GM19025 (cell line): ENCODE measurements around the gene SLC25A6.
"Not testable (repeated sequence)": the region's sequence is repeated elsewhere in the genome, so short reads cannot be mapped to it uniquely, and the experiment has no call there.

ENCODE experiments used
- ATAC-seq: cut with Tn5 transposase; IDR thresholded peaks from one replicate; pipeline ENCODE4 v1.9.1; 2021; ENCODE audit warnings: mild to moderate bottlenecking, low read depth, moderate library complexity; ENCODE audit not compliant: unreplicated experiment

SLC25A6 gene

DNA sequence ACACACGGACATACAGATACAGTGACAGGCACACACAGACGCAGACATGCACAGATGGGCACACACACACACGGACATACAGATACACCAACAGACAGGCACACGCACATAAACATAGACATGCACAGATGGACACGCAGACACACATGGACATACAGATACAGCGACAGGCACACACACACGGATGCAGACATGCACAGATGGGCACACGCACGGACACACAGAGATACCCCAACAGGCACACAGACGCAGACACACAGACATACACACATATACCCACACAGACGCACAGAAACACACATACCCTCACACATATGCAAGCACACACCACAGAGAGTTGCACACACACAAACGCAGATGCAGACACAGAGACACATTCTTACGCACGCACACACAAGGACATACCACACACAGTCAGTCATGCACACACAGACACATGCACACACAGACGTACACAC, 24.4 kb upstream of the SLC25A6 start:
- ATAC-seq, result no peak

DNA sequence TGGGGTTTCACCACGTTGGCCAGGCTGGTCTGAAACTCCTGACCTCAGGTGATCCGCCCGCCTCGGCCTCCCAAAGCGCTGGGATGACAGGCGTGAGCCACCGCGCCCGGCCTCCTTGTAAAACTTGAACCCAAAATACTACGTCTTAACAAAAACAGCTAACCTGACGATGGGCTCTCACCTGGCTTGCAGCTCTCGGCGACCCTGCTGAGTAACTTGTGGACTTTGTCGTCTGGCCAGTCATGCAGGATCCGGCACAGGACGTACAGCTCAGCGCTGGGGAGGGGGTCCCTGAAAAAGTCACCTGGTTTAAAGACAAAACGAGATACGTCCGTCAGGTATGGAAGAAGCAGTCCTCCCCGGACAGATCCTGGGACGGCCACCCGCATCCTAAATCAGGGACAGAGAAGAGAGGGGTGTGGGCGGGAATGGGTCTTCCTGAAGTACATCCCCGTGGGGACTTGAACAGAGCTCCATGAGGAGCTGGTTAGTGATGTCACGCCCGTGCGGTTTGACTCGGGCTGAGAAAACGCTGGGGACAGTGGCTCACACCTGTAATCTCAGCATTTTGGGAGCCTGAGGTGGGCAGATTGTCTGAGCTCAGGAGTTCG, 20.7 kb upstream of the SLC25A6 start:
- ATAC-seq, result no peak

DNA sequence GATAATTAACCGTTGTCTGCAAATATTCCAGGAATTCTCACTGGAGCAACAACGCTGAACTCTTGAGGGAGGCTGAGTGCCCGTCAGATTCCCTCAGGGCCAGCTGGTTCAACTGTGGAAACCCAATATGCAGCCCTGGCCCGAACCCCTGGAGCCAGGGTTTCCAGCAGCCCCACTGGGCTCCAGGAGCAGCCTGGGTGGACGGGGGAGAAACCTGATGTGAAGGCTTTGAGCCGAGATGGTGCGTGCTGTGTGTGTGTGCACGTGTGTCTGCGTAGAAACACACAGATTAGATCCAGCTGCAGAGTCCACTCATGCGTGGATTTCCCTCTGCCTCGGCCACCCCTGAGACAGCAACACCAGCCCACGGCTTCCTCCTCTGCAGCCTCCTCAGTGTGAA, 19.4 kb upstream of the SLC25A6 start:
- ATAC-seq, result no peak

DNA sequence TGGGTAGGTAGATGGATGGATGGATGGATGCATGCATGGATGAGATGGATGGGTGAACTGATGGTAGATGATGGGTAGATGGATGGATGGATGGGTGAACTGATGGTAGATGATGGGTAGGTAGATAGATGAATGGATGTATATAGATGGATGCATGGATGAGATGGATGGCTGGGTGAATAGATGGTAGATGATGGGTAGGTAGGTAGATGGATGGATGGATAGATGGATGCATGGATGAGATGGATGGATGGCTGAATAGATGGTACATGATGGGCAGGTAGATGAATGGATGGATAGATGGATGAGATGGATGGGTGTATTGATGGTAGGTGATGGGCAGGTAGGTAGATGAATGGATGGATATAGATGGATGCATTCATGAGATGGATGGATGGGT, 15.1 kb upstream of the SLC25A6 start:
- no peak for ATAC-seq

DNA sequence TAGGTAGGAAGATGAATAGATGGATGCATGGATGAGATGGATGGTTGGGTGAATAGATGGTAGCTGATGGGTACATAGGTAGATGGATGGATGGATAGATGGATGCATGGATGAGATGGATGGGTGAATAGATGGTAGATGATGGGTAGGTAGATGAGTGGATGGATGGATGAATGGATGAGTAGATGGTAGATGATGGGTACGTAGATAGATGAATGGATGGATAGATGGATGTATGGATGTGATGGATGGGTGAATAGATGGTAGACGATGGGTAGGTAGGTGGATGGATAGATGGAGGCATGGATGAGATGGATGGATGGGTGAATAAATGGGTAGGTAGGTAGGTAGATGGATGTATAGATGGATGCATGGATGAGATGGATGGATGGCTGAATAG, 13.9 kb upstream of the SLC25A6 start:
- ATAC-seq, result not testable (repeated sequence)

DNA sequence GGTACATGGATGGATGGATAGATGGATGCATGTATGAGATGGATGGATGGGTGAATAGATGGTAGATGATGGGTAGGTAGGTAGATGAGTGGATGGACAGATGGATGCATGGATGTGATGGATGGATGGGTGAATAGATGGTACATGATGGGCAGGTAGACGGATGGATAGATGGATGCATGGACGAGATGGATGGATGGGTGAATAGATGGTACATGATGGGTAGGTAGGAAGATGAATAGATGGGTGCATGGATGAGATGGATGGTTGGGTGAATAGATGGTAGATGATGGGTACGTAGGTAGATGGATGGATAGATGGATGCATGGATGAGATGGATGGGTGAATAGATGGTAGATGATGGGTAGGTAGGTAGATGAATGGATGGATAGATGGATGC, 12.0 kb upstream of the SLC25A6 start:
- not testable (repeated sequence) for ATAC-seq

DNA sequence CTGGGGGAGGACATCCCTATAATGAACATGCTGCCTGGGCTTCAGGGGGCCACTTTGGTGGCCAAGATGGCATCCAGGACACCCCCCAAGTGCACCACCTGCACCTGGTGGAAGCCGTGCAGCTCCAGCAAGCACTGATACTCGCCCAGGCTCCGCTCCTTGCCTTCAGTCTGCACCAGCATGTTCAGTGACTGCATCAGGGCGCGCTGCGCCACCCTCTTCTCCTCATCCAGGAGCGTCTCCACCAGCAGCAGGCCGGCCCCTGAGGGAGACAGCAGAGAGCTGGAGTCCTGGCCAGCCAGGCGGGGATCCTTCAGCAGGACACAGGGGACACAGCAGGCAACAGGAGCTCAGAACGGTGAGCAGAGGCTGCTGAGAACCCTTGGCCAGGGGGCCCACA, 11.3 kb upstream of the SLC25A6 start:
- ATAC-seq, result no peak

DNA sequence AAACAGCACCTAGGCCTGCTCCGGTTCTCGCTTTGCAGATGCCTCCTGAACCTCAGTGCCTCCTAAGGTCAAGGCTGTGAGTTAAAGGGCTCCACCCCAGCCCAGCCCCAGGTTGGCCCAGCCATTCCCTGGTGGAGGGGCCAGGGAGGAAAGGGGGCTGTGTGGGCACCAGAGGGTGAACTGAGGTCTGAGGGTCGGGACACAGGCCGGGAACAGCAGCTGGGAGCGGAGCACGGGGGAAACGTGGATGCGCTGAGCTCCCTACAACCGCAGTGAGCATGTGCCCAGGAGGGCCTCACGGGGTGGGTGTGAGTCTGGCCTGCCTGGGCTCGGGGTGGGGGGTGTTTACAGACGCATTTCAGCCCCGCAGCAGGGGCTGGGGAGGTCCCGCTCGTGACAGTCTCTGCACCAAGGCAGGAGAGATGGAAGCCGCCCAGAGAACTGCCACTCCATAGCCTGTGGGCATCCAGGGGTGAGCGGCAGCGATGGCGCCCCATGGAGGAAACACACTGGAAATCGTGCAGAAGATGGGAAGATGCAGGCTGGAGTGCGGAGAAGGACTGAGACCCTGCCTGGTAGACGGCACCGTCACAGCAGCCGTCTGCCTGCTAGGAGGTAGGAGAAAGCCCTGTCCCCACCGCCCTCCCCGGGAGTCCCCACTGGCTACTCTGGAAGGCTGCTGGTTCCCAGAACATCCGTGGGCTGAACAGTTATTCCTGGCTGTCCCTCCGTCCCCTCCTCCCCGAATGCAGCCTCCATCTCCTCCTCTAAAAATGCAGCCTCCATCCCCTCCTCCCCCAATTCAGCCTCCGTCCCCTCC, 9.9 kb upstream of the SLC25A6 start:
- no peak for ATAC-seq

DNA sequence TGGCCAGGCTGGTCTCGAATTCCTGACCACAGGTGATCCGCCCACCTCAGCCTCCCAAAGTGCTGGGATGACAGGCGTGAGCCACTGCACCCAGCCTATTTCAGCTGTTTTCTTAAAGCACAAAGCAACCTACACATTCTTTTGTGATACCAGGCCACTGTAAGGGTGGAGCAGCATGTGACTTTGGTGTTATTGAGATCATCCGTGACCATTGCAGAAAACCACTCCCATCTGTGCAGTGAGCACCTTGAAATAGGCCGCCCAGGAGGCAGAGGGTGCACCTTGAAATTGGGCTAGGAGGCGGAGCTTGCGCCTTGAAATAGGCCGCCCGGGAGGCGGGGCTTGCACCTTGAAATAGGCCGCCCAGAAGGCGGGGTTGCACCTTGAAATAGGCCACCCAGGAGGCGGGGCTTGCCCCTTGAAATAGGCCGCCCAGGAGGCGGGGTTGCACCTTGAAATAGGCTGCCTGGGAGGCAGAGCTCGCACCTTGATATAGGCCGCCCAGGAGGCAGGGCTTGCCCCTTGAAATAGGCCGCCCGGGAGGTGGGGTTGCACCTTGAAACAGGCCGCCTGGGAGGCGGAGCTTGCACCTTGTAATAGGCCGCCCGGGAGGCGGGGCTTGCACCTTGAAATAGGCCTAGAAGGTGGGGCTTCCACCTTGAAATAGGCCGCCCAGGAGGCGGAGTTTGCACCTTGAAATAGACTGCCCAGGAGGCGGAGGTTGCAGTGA, 9.0 kb upstream of the SLC25A6 start:
- ATAC-seq, result no peak

DNA sequence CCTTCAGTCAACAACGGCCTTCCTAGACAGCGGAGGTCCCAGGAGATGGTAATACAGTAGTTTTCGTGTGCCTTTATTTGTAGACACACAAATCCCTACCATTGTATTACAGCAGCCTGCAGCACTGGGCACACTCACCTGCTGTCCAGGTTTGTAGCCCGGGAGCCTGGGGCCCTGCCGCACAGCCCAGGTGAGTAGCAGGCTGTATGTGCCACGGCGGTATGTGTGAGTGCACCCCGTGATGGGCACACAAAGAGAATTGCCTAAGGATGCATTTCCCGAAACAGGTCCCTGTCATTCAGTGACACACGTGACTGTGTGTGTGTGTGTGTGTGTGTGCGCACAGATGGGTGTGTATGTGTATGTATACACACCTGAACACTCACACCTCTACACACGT, 8.1 kb upstream of the SLC25A6 start:
- no peak for ATAC-seq

DNA sequence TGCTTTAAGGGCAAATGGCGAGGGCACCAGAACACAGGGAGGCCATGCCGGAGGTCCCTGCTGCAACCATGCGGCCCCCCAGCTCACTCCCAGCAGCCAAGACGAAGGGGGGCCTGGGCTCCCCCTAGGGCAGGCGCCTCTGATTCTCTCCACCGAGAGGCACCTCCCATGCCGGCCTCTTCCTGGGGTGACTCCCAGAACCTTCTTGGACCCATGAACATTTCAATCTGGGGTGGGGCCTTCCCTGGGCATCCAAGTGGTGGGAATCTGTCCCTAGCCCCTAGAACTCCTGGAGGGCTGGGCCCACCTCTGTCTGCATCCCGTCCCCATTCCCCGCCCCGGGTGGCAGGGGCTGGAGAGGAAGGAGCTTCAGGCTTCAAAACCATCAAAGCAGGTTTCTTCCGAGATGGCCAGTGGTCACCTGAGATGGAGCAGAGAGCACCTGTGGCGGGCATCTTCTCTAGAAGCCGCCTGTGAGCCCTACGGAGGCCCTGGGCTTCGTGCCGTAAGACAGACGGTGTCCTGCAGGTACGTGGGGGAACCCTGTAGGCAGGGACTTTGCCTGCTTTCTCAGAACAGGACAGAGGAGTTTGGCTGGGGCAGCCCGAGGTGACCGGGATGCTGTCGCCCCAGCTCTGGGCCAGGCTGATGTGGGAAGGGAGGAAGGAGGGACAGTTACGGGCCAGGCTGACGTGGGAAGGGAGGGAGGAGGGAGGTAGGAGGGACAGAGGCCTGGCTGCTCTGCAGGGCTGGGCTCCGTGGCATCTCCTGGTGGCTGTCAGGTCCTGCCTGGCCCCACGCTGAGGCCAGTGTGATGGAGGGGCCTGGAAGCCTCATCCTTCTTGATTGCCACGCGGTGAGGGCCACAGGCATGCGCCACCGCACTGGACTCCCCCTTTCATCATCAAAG, 6.8 kb upstream of the SLC25A6 start:
- no peak for ATAC-seq

DNA sequence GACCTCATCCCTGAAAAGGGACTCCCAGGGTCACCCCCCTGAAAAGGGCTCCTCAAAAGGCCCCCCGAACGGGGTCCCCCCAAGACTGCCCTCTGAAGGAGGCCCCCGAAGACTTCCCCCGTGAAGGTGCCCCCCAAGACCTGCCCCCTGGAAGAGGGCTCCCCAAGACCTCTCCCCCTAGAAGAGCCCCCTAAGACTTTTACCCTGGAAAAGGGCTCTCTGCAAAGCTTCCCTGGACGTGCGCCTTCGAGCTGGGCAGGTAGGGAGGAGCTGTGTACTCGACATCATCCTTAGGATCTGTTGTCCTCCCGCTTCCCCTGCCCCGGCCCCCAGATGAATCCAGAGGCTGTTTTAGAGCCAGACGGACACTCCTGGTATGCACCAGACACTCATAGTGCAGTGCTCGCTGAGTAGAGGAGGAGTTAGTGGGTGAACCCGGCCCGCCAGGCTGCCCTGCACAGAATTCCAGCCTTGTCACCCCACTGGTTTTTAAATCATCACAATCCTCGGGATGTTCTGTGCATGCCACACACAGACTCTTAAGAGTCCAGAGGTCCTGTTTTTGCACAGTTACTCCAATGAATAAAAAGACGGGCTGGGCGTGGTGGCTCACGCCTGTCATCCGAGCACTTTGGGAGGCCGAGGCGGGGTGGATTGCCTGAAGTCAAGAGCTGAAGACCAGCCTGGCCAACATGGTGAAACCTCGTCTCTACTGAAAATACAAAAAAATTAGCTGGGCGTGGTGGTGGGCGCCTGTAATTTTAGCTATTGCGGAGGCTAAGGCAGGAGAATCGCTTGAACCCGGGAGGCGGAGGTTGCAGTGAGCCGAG, 5.7 kb upstream of the SLC25A6 start:
- no peak for ATAC-seq

DNA sequence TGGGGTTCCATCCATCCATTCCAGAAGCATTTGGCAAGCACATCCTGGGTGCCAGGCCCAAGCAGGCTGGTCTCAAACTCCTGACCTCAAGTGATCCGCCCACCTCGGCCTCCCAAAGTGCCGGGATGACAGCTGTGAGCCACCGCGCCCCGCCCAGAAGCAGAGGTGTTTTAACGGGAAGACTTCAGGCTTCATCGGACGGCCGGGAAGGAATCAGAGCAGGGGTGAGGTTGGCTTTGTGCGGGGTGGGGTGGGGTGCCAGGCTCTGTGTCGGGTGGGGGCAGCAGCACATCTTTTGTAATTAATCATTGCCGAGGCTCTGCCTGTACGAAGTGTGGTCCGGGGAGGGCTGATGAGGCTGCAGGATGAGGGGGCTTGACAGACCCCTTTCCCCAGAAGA, 5.1 kb upstream of the SLC25A6 start:
- ATAC-seq, result no peak

DNA sequence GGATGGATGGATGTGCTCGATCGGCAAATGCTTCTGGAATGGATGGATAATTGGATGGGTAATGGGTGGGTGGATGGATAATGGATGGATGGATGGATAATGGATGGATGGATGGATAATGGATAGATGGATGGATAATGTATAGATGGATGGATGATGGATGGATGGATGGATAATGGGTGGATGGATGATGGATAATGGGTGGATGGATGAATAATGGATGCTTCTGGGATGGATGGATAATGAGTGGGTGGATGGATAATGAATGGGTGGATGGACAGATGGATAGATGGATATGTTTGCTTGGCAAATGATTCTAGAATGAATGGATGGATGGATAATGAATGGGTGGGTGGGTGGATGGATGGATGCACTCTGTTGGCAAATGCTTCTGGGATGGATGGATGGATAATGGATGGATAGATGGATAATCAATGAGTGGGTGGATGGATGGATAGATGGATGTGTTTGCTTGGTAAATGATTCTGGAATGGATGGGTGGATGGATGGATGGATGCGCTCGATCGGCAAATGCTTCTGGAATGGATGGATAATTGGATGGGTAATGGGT, 3.8 kb upstream of the SLC25A6 start:
- ATAC-seq, result no peak

DNA sequence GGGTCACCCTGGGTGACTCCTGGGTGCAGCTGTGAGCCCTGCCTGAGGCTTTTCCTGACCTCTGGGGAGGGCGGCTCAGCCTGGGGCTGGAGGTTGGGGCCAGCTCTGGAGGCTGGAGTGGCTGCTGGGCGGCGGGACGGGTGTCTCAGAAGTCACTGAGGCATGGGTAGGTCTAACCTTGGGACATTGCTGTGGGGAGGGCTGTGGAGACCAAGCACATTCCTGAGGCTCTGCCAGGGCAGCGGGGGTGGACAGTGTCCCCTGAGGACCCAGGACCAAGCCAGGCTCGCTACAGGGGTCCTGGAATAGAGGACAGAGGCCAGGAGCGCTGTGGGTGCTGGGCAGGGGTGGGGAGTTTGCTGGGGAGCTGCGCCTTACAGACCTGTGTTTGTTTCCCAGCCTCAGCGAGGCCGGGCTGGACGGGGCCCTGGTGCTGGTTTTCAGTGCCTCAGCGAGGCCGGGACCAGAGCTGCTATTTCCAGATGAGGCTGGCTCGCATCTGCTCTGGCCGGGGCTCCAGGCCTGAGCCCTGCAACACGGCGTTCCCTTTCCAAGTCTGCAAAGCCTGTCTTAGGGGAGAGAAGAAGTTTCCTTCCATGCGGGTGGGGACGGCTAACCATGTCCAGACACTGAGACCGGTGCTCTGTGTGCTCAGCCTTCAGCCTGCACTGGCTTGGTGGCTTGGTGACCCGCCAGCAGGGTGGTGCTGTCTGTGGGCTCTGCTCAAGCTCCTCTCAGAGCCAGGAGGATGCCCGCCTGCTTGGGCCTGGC, 3.0 kb upstream of the SLC25A6 start:
- no peak for ATAC-seq

DNA sequence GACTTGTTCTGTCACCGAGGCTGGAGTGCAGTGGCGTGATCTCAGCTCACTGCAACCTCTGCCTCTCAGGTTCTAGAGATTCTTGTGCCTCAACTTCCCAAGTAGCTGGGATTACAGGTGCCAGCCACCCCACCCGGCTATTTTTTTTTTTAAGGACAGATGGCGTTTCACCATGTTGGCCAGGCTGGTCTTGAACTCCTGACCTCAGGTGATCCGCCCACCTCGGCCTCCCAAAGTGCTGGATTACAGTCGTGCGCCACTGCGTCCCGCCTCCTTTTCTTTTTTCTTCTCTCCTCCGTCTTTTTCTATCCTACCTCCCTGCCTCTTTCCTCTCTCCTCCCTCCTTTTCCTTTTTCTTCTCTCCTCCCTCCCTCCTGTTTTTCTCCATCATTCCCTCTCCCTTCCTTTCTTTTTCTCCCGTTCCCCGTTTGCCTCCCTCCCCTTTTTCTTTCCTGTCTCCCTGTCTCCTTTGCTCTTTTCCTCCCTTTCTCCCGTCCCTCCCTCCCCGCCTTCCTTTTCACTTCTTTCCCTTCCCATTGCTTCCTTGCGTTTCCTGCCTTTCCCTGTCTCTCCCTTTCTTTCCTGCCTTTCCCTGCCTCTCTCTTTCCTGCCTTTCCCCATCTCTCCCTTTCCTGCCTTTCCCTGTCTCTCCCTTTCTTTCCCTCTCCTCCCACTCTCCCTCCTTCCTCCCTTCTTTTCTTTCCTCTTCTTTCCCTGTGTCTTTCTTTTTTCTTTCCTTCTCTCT, 2.1 kb upstream of the SLC25A6 start:
- no peak for ATAC-seq

DNA sequence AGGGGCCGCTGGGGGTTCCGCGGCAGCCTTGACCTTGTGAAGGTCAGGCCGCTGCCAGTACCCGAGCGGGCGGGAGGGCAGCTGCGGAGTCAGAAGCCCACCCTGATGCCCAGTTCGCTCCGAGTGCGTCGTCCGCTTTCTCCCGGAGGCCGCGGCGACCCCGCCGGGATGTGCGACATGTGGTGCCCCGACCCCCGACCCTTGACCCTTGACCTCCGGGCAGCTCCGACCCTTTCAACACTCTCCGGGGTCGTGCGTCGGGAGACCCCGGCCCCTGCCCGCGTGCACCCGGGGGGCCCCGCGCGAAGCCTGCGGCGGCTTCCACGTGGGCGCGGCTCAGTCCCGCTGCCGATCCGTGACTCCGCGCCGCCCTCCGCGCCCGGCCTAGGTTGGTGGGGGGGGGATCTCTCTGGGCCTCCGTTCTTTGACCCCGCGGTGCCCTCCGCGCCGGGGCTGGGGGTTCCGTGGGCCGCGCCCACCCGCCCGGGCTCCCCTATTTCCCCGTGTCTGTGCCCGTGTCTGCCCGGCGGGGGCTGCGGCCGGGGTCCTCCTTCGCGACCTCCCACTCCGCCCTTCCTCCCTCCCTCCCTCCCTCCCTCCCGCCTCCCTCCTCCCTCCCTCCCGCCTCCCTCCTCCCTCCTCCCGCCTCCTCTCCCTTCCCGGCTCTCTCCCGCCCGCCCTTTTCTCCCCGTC, 609 bp upstream of the SLC25A6 start:
- peak; percentile 14 for ATAC-seq
